ENCODE results near the gene TCN1. TPM values are rescaled to one million over a fixed set of nuclear protein-coding genes. Genes with fewer than 3 reads are reported as not detected.

TCN1 gene
- total and polyA plus RNA-seq, 2 of the 8 experiments (the other 6 are each of a cell fraction or from before 2014, with no cell fraction given) = not detected

DNA sequence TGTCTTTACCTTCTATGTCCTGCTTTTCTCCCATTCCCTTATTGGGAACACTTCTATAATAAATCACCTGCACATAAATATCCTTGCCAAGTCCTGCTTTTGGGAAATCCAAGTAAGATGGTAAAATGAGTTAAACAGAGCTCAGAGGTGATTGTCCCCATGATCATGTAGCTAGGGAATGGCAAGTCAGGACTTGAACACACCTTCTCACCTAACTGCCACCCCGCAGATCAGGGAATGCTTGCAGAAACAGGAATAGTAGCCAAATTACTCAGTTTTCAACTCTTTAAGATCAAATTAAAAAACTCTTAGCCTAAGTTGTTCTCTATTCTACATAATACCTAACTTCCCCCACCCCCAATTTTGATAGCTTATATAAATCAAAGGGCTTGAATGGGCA is 28.3 kb upstream of the TCN1 start:
- no peaks in the 10 kb centered on the region for H3K79me2 ChIP-seq (ENCODE audit: control insufficient read depth in 1 of 2, insufficient read depth in 2 of 2, low read length in 2 of 2)
- H3K4me1 ChIP-seq (replicated peaks in 1 of 4; ENCODE audit: control insufficient read depth in 3 of 4, insufficient read depth in 4 of 4, low read length in 3 of 4) = peaks cover 5 to 9% (median 9%) of the 10 kb centered on the region in 4 experiments
- no peak overlapping the region for H4K8ac ChIP-seq (ENCODE audit: extremely low read depth, insufficient read depth, low read length)
- no peak overlapping the region for H2BK15ac ChIP-seq (ENCODE audit: low read length)
- no peak overlapping the region for H2AK5ac ChIP-seq (ENCODE audit: low read depth, low read length)
- H3K4me3 ChIP-seq (ENCODE audit: extremely low read depth in 1 of 4, insufficient read depth in 2 of 4, low read depth in 3 of 4, low read length in 4 of 4) = no peak overlapping the region
- no peaks in the 10 kb centered on the region for H3K79me1 ChIP-seq (ENCODE audit: low read depth, low read length)
- no peak overlapping the region for H2BK120ac ChIP-seq (replicated peaks; ENCODE audit: low read depth, low read length)
- H3K27ac ChIP-seq (ENCODE audit: low read depth, low read length) = no peak overlapping the region
- H3K4ac ChIP-seq (replicated peaks; ENCODE audit: insufficient read length, low read depth, low read length) = no peak overlapping the region
- H2BK12ac ChIP-seq (ENCODE audit: low read depth, low read length) = no peak overlapping the region
- DNase-seq (ENCODE audit: low read depth in 1 of 2, low spot score in 2 of 2) (no peak), FAIRE-seq (no peak)
- no peak overlapping the region for H3K4me2 ChIP-seq (ENCODE audit: insufficient read depth in 1 of 2, low read depth in 2 of 2, low read length in 2 of 2)
- H3K14ac ChIP-seq (ENCODE audit: insufficient read length) = no peak overlapping the region
- H3K23ac ChIP-seq (ENCODE audit: insufficient read length) = no peak overlapping the region
- H2AFZ ChIP-seq (ENCODE audit: low read length) = no peak overlapping the region
- 92% methylated on average over 1 of the region's 1 CpG; no CpG with 5 or more reads in 1 of the 2 experiments for WGBS, 2 experiments (ENCODE audit: extremely low coverage in 1 of 2, insufficient coverage in 1 of 2, insufficient read length in 1 of 2, insufficient replicate concordance in 2 of 2, low coverage in 1 of 2, low lambda C conversion rate in 2 of 2, missing lambda C conversion rate in 1 of 2)
- no peaks in the 10 kb centered on the region for H3K27me3 ChIP-seq (replicated peaks in 1 of 4; ENCODE audit: control insufficient read depth in 3 of 4, extremely low read depth in 1 of 4, insufficient read depth in 3 of 4, low read length in 3 of 4)
- no peaks in the 10 kb centered on the region for H3K23me2 ChIP-seq (ENCODE audit: low read depth, low read length)
- H4K91ac ChIP-seq (replicated peaks; ENCODE audit: insufficient read length, low read length) = no peak overlapping the region
- H3K9ac ChIP-seq (replicated peaks in 1 of 4; ENCODE audit: extremely low read depth in 1 of 4, low read depth in 3 of 4, low read length in 3 of 4) = no peak overlapping the region
- no peaks in the 10 kb centered on the region for H4K20me1 ChIP-seq (replicated peaks in 1 of 2; ENCODE audit: control insufficient read depth in 1 of 2, insufficient read depth in 2 of 2, low read length in 2 of 2)
- TF ChIP-seq KDM5A (IDR thresholded peaks at IDR 0.05; ENCODE audit: low read length) (no peak), BACH1 (IDR thresholded peaks at IDR 0.05; ENCODE audit: low read length) (no peak), TEAD4 (IDR thresholded peaks at IDR 0.05; ENCODE audit: low read depth, low read length) (no peak), CEBPB (IDR thresholded peaks at IDR 0.05; ENCODE audit: low read depth, low read length) (no peak), CREB1 (IDR thresholded peaks at IDR 0.05) (no peak), KDM4A (IDR thresholded peaks at IDR 0.05; ENCODE audit: low read depth, low read length, severe bottlenecking) (no peak), JUND (IDR thresholded peaks at IDR 0.05; ENCODE audit: low read length) (no peak), POU5F1 (IDR thresholded peaks at IDR 0.05; ENCODE audit: low read depth, low read length) (no peak), TCF12 (IDR thresholded peaks at IDR 0.05; ENCODE audit: low read depth, low read length) (no peak)
- no peak overlapping the region for H3K56ac ChIP-seq (replicated peaks; ENCODE audit: insufficient read length, low read depth, low read length)
- H3K9me3 ChIP-seq (ENCODE audit: insufficient read depth in 2 of 2, low read depth in 1 of 2, low read length in 1 of 2) = no peaks in the 10 kb centered on the region
- ChIA-PET CTCF (ENCODE audit: partially characterized antibody) (interaction anchor here (0.6 to 2.8 kb wide), 3 partner anchors 25 to 238 kb away, joined by 3 to 12 read pairs (median 4); no protein-coding TSS in a partner anchor), POLR2A (ENCODE audit: partially characterized antibody) (no interaction called here)
- no peak overlapping the region for H4K5ac ChIP-seq (ENCODE audit: insufficient read length, low read depth, low read length)
- H3K18ac ChIP-seq (ENCODE audit: extremely low read depth, low read length) = no peak overlapping the region
- no peak overlapping the region for H2BK20ac ChIP-seq (ENCODE audit: low read length)
- no peaks in the 10 kb centered on the region for H3K36me3 ChIP-seq (ENCODE audit: control insufficient read depth in 2 of 4, insufficient read depth in 4 of 4, low read length in 3 of 4)
- H2BK5ac ChIP-seq (ENCODE audit: low read depth, low read length) = no peak overlapping the region

Measured in H1 (cell line).